Measurements from ENCODE around the gene DCUN1D1.

DNA sequence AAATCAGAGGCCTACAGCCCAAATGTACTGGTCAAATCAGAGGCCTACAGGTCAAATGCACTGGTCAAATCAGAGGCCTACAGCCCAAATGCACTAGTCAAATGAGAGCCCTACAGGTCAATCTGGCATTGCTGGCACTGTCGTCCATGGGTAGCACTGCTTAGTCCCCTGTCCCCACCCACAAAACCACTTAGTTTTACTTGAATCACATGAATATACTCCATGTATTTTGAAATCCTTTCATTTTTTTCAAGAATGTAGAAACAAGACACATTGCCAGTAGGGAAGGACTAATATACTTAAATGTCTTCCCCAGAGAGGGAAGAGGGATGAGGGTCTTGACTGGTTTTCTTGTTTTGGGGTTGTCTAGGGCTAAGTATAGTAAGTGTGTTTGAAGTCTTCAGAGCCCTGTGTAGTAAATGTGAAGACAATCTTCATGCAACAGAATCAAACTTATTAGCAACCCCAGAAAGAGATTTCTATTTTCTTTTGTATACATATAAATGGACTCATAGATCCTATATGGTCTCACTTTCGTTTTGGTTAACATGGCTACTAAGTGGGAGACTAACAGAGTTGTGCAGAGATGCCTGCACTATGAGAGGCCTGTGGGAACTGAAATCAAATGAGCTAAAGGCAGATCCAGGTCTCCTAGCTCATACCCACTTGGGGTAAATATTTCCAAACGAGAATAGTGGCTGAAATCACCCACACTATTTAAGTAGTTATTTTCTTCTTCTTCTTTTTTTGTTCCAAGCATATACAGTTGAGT, 38.3 kb upstream of the DCUN1D1 start:
- TF ChIP-seq, protein P1, sequence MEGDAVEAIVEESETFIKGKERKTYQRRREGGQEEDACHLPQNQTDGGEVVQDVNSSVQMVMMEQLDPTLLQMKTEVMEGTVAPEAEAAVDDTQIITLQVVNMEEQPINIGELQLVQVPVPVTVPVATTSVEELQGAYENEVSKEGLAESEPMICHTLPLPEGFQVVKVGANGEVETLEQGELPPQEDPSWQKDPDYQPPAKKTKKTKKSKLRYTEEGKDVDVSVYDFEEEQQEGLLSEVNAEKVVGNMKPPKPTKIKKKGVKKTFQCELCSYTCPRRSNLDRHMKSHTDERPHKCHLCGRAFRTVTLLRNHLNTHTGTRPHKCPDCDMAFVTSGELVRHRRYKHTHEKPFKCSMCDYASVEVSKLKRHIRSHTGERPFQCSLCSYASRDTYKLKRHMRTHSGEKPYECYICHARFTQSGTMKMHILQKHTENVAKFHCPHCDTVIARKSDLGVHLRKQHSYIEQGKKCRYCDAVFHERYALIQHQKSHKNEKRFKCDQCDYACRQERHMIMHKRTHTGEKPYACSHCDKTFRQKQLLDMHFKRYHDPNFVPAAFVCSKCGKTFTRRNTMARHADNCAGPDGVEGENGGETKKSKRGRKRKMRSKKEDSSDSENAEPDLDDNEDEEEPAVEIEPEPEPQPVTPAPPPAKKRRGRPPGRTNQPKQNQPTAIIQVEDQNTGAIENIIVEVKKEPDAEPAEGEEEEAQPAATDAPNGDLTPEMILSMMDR (IDR thresholded peaks at IDR 0.05), result no peak
- no peak for TF ChIP-seq POLR2A (IDR thresholded peaks at IDR 0.05)
